ENCODE results near the gene SLC22A2.

SLC22A2 gene

GRCh38 chr6:160259598-160259997, 977 bp upstream of the SLC22A2 start:
- no peak overlapping the region for H3K4me3 ChIP-seq
- DNase-seq (ENCODE audit: low spot score) = no peak
- no peak overlapping the region for H3K27ac ChIP-seq
- TF ChIP-seq CTCF (IDR thresholded peaks at IDR 0.05) = no peak

GRCh38 chr6:160259143-160259425, 463 bp upstream of the SLC22A2 start:
- H3K4me3 ChIP-seq = no peak overlapping the region
- TF ChIP-seq CTCF (IDR thresholded peaks at IDR 0.05) = no peak
- H3K27ac ChIP-seq = no peak overlapping the region
- no peak for DNase-seq (ENCODE audit: low spot score)

- DNase-seq (ENCODE audit: low spot score) = no peak
- no peak for TF ChIP-seq CTCF (IDR thresholded peaks at IDR 0.05)
- no peak overlapping the region for H3K27ac ChIP-seq
- no peak overlapping the region for H3K4me3 ChIP-seq
Measured at GRCh38 chr6:160256445-160256844, 2.2 kb downstream of the SLC22A2 start.

DNA sequence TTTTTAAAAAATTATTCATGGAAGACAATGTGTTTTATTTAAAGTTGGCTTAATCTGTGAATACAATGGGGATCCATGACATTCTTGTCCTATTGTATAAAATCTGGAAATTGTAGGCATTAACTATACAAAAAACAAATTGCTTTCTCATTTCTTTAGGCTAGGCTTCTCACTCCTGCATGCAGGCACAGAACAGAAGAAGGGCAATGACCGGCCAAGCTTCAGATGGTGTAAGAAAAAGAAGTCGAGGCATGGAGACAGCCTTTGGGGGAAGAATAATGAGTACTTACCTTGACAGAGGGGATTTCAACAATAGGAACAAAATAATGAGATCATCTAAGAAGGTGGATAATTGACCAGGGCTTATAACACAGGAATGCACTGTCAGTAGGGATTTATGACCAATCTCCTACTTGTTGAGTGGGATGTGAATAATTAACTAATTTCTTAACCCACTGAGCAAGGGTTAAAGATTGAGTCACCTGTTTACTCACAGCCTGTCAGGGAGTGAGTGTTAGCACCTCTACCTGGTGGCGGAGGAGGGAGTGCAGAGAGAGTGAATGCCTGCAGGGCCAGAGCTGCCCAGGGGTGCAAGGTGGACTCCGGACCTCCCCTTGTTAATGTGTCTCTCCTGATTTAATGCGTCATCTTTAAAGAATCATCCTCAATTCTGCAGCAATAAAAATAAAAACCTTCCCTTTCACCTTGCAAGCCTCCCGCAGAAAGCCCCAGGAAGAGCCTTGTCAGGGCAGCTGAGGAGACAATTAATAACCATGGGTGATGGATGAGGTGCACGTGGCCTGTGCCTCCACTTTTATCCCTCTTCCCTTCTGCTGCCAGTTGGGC, 3.9 kb downstream of the SLC22A2 start:
- Histone ChIP-seq H3K27ac (no peak overlapping the region), H3K4me3 (no peak overlapping the region)
- DNase-seq (ENCODE audit: low spot score) = no peak
- no peak for TF ChIP-seq CTCF (IDR thresholded peaks at IDR 0.05)

GRCh38 chr6:160253714-160254113, 4.9 kb downstream of the SLC22A2 start:
- TF ChIP-seq CTCF (IDR thresholded peaks at IDR 0.05) = no peak

DNA sequence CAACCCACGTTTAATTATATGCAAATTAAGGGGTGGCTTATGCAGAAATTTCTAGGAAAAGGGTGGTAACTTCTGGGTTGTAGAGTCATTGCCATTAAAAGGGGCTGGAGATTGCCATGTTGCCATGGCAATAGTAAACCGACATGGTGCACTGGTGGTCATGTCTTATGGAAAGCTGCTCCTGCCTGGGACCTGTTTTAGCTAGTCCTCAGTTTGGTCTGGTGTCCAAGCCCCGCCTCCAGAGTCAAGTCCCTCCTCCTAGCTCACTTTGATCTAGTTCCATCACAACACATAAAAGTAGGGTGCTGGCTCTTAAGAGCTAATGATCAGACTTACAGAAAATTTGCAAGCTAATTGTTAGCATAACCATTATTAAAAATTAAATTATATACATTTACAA, 5.3 kb downstream of the SLC22A2 start:
- no peak overlapping the region for H3K27ac ChIP-seq
- DNase-seq (ENCODE audit: low spot score) = no peak
- TF ChIP-seq CTCF (IDR thresholded peaks at IDR 0.05) = no peak
- no peak overlapping the region for H3K4me3 ChIP-seq

More at GRCh38 chr6:160253714-160254113, 4.9 kb downstream of the SLC22A2 start:
- no peak overlapping the region for H3K4me3 ChIP-seq
- no peak overlapping the region for H3K27ac ChIP-seq
- no peak for DNase-seq (ENCODE audit: low spot score)

GRCh38 chr6:160252073-160252813, 6.4 kb downstream of the SLC22A2 start:
- no peak for TF ChIP-seq CTCF (IDR thresholded peaks at IDR 0.05)
- DNase-seq (ENCODE audit: low spot score) = no peak
- no peak overlapping the region for H3K4me3 ChIP-seq
- H3K27ac ChIP-seq = no peak overlapping the region

All from coronary artery (tissue), 2 donors.